GM12864 (cell line): ENCODE results near the gene SLC44A1.

Source experiments
- DNase-seq: peaks from one replicate; pipeline ENCODE4 v3.0.0-alpha.2; 2011; ENCODE audit warnings: low read depth
- H3K4me3 ChIP-seq: 2 replicates; pipeline ENCODE4 v1.5.1; 2011; ENCODE audit warnings: mild to moderate bottlenecking, low read depth, low read length, control low read depth
- TF ChIP-seq, protein P1 (sequence below): IDR thresholded peaks from 2 replicates; pipeline ENCODE4 v1.5.1; 2011; ENCODE audit warnings: low read depth, mild to moderate bottlenecking, moderate library complexity, low read length, control low read depth, inconsistent platforms; ENCODE audit errors: missing control alignments

SLC44A1 gene

GRCh38 chr9:105328872-105329718, 84.6 kb downstream of the SLC44A1 start:
- TF ChIP-seq, protein P1, sequence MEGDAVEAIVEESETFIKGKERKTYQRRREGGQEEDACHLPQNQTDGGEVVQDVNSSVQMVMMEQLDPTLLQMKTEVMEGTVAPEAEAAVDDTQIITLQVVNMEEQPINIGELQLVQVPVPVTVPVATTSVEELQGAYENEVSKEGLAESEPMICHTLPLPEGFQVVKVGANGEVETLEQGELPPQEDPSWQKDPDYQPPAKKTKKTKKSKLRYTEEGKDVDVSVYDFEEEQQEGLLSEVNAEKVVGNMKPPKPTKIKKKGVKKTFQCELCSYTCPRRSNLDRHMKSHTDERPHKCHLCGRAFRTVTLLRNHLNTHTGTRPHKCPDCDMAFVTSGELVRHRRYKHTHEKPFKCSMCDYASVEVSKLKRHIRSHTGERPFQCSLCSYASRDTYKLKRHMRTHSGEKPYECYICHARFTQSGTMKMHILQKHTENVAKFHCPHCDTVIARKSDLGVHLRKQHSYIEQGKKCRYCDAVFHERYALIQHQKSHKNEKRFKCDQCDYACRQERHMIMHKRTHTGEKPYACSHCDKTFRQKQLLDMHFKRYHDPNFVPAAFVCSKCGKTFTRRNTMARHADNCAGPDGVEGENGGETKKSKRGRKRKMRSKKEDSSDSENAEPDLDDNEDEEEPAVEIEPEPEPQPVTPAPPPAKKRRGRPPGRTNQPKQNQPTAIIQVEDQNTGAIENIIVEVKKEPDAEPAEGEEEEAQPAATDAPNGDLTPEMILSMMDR: no peak
- no peak overlapping the region for H3K4me3 ChIP-seq
- DNase-seq: no peak

DNA sequence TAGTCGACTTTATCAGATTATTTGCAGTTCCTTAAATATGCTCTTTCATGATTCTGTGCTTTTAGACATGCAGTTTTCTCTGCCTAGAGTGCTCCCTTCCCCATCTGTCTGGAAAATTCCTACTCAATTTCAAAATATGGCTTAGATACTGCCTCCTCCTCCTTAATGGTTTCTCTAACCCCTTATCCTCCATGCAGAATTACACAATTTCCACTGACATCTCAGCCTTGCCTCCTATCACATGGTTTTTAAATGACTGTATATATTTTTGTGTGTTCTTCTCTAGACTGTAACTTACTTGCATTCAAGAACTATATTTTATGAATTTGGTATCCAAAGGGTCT, 85.2 kb downstream of the SLC44A1 start:
- no peak overlapping the region for H3K4me3 ChIP-seq
- TF ChIP-seq, protein P1: no peak
- no peak for DNase-seq

DNA sequence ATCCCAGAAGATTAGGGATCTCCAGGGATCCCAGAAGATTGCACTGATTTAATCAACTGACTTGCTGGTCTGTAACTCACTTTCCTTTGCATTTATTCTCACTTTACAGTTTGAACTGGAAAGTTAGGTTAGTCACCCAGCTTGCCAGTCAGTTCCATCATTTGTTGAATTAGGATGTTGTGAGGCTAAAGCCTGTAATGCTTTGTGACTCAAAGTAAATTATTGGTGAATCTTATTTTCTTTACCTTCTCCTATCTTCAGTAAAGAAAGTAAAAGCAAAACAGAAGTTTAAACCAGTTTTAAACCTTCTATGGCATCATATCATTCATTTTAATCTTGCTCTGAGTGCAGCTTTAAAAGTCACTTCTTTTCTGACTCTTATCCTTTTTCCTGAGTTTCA, 85.8 kb downstream of the SLC44A1 start:
- TF ChIP-seq, protein P1: no peak
- no peak overlapping the region for H3K4me3 ChIP-seq
- no peak for DNase-seq

DNA sequence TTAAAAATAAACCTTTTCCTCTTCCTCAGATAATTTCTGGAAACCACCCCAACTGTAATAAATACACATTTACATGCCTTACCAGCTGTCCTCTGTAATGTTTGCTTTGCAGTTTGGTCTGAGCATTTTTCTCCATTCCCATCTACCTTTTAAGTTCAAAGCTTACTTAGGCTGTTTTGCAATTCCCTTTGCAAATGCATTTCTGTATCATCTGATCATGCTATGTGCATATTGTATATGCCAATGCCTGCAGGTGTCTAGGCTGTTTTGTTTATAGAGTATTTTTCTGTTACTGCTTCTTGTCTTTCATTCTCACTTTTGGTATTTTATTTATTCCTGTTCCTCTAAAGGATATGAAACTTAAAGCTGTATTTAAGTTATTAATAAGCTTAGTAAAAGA, 86.3 kb downstream of the SLC44A1 start:
- no peak for DNase-seq
- TF ChIP-seq, protein P1: no peak
- no peak overlapping the region for H3K4me3 ChIP-seq

- no peak for DNase-seq
- TF ChIP-seq, protein P1: no peak
- no peak overlapping the region for H3K4me3 ChIP-seq
Observed at GRCh38 chr9:105331160-105331559, 86.7 kb downstream of the SLC44A1 start.

DNA sequence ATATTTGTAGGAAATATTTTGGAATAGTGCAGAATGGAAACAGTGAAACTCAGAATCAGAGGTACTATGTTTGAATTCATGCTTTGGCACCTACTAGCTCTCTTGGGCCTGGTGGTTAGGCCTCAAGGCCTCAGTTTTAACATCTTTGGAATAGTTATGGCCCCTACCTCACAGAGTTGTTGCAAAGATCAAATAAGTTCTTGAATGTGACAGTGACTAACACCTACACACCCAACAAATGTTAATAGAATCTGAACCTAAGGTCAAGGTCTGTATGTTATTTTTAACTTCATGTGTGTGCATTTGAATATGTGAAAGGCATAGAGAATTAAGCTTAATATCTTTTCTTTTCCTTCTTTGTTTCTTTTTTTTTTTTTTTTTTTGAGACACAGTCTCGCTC, 87.3 kb downstream of the SLC44A1 start:
- TF ChIP-seq, protein P1: no peak
- no peak for DNase-seq
- H3K4me3 ChIP-seq: no peak overlapping the region

DNA sequence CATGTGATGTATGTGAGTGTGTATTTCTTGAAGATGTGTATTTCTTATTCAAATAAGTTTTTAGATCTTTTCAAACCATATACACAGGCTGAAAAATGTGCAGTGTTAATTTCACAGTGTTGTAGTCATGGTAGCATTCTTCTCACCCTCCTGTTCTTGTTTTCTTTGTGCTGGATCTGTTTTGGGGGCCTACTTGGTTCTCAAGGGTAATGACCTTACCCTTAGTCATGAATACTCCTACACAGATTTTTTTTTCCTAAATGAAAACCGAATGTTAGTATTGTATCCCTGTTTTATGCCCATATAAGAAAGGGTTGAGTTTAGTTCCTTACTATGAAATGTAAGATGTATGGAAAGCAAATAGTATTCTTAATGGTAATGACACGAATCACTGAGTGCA, 88.0 kb downstream of the SLC44A1 start:
- TF ChIP-seq, protein P1: no peak
- DNase-seq: no peak
- no peak overlapping the region for H3K4me3 ChIP-seq
